Measurements from ENCODE around the gene PHRF1. TPM values are rescaled to one million over a fixed set of nuclear protein-coding genes. Genes with fewer than 3 reads are reported as not detected.
A peak's percentile ranks its signal among the peaks of the same experiment; 100 is the strongest.

The PHRF1 gene
- total RNA-seq, 2 donors from 2014 or later = 20.8 to 55.2 TPM

- H3K9me3 ChIP-seq = no peaks in the 10 kb centered on the region
- WGBS = 91% methylated on average over 23 of the region's 23 CpGs
- no peaks in the 10 kb centered on the region for H3K4me1 ChIP-seq (replicated peaks)
- intact Hi-C loops (cut with DNase I) = no loop called here
- peaks cover 22 to 47% of the 10 kb centered on the region in 2 donors for H3K36me3 ChIP-seq
- H3K27ac ChIP-seq = no peak overlapping the region
- no peaks in the 10 kb centered on the region for H3K27me3 ChIP-seq (replicated peaks; ENCODE audit: insufficient read depth)
- no peak overlapping the region for H3K4me3 ChIP-seq
- no peak for DNase-seq (ENCODE audit: low spot score)
- no peak for TF ChIP-seq POLR2AphosphoS5 (IDR thresholded peaks at IDR 0.05)
- no peak for TF ChIP-seq CTCF (IDR thresholded peaks at IDR 0.05)
- no peak for TF ChIP-seq POLR2A (IDR thresholded peaks at IDR 0.05)
These were observed 25.4 kb downstream of the PHRF1 start for GRCh38 chr11:601573-602245.

- TF ChIP-seq POLR2AphosphoS5 (IDR thresholded peaks at IDR 0.05) (no peak), POLR2A (IDR thresholded peaks at IDR 0.05) (no peak)
- no peak overlapping the region for H3K4me3 ChIP-seq
- intact Hi-C loops (cut with DNase I) = no loop called here
- peaks cover 26 to 49% of the 10 kb centered on the region in 2 donors for H3K36me3 ChIP-seq
- H3K9me3 ChIP-seq = no peaks in the 10 kb centered on the region
- no peaks in the 10 kb centered on the region for H3K4me1 ChIP-seq (replicated peaks)
- WGBS = 92% methylated on average over 13 of the region's 13 CpGs
- DNase-seq (ENCODE audit: low spot score) = no peak
- no peak overlapping the region for H3K27ac ChIP-seq
- H3K27me3 ChIP-seq (replicated peaks; ENCODE audit: insufficient read depth) = no peaks in the 10 kb centered on the region
These were observed 26.9 kb downstream of the PHRF1 start for GRCh38 chr11:603154-603553.

- Histone ChIP-seq H3K4me3 (no peak overlapping the region), H3K9me3 (no peaks in the 10 kb centered on the region), H3K27ac (peak overlapping the region in 1 of 2 donors; percentile 35), H3K4me1 (replicated peaks) (no peaks in the 10 kb centered on the region), H3K27me3 (replicated peaks; ENCODE audit: insufficient read depth) (no peaks in the 10 kb centered on the region), H3K36me3 (peaks cover 33 to 41% of the 10 kb centered on the region in 2 donors)
- intact Hi-C loops (cut with DNase I) = no loop called here
- DNase-seq (ENCODE audit: low spot score) = no peak
- WGBS = 93% methylated on average over 33 of the region's 33 CpGs
- TF ChIP-seq POLR2A (IDR thresholded peaks at IDR 0.05) (no peak), CTCF (IDR thresholded peaks at IDR 0.05) (no peak), POLR2AphosphoS5 (IDR thresholded peaks at IDR 0.05) (no peak)
These were observed 29.2 kb downstream of the PHRF1 start for GRCh38 chr11:605286-606129.

- 62% methylated on average over 14 of the region's 19 CpGs for WGBS
- no peaks in the 10 kb centered on the region for H3K9me3 ChIP-seq
- H3K27ac ChIP-seq = peak overlapping the region in 1 of 2 donors; percentile 35
- H3K4me1 ChIP-seq (replicated peaks) = no peaks in the 10 kb centered on the region
- peaks cover 39 to 49% of the 10 kb centered on the region in 2 donors for H3K36me3 ChIP-seq
- no peaks in the 10 kb centered on the region for H3K27me3 ChIP-seq (replicated peaks; ENCODE audit: insufficient read depth)
- TF ChIP-seq POLR2AphosphoS5 (IDR thresholded peaks at IDR 0.05) (peak; percentile 46), CTCF (IDR thresholded peaks at IDR 0.05) (no peak), POLR2A (IDR thresholded peaks at IDR 0.05) (no peak)
- DNase-seq (ENCODE audit: low spot score) = peak; percentile 56
- H3K4me3 ChIP-seq = no peak overlapping the region
- intact Hi-C loops (cut with DNase I) = no loop called here
These were observed 30.0 kb downstream of the PHRF1 start for GRCh38 chr11:606245-606644.

- no peak overlapping the region for H3K4me3 ChIP-seq
- H3K27me3 ChIP-seq (replicated peaks; ENCODE audit: insufficient read depth) = no peaks in the 10 kb centered on the region
- no peaks in the 10 kb centered on the region for H3K4me1 ChIP-seq (replicated peaks)
- intact Hi-C loops (cut with DNase I) = no loop called here
- TF ChIP-seq POLR2A (IDR thresholded peaks at IDR 0.05) = no peak
- 92% methylated on average over 30 of the region's 35 CpGs for WGBS
- no peak overlapping the region for H3K27ac ChIP-seq
- H3K36me3 ChIP-seq = peaks cover 40 to 43% of the 10 kb centered on the region in 2 donors
- H3K9me3 ChIP-seq = no peaks in the 10 kb centered on the region
- DNase-seq (ENCODE audit: low spot score) = no peak
These were observed 30.9 kb downstream of the PHRF1 start for GRCh38 chr11:607020-607780.

Measured in prostate gland (tissue), 2 donors.